K562 (cell line): ENCODE measurements around the gene TMEM132D. TPM values are rescaled to one million over a fixed set of nuclear protein-coding genes. Genes with fewer than 3 reads are reported as not detected.

Experiments
- ATAC-seq: fragments of 200-7000 bp; cut with Tn5 transposase; 3 replicates; pipeline ENCODE4 v1.9.1; 2020; ENCODE audit warnings: moderate library complexity
- BruUV-seq: library from RNA; stranded (reverse); fragments of 400-500 nt; replicated peaks from 2 replicates; lab custom pipeline; 2021; lab: Mats Ljungman, UMichigan
- CTCF ChIA-PET: fragments of 300-600 bp; formaldehyde crosslinking; extraction: SDS; loops from one replicate; lab custom pipeline; 2021; ENCODE audit warnings: low intra/inter-chr PET ratio; lab: Yijun Ruan, JAX
- POLR2A ChIA-PET: fragments of 300-600, 350-650 bp; sonication (Branson Sonifier 250); formaldehyde crosslinking; extraction: SDS; loops from one replicate; lab custom pipeline; 2021; ENCODE audit warnings: antibody characterized with exemption, inconsistent platforms; lab: Yijun Ruan, JAX
- DNase-seq, 4 experiments: peaks; one replicate each; pipeline versions ENCODE4 v3.0.0 to v3.0.0-alpha.2; 2011 to 2018; ENCODE audit warnings: low spot score in 3 of 4, mixed read lengths in 3 of 4; ENCODE audit errors: extremely low read depth in 1 of 4
- FAIRE-seq: peaks from 2 replicates; lab custom pipeline; 2011; peaks lifted over from hg19 to GRCh38; lab: Jason Lieb, UNC
- H2AFZ ChIP-seq: 2 replicates; pipeline ENCODE4 v1.6.0; 2011; ENCODE audit warnings: low read depth, low read length, control low read depth, inconsistent platforms
- H3K27ac ChIP-seq: fragments of 200-600 bp; 3 replicates; pipeline ENCODE4 v1.8.0; 2011; ENCODE audit warnings: low read depth, mild to moderate bottlenecking, control low read depth, inconsistent platforms, low read length, moderate library complexity, mixed read lengths; ENCODE audit errors: extremely low read depth
- H3K27me3 ChIP-seq, 2 experiments: fragments of 300-600 bp in 1 of 2; 2 replicates in 1 of 2; 3 replicates in 1 of 2; pipeline versions ENCODE4 v1.6.0 to v1.8.0; 2011; ENCODE audit warnings: inconsistent platforms in 2 of 2, low read length in 2 of 2, mild to moderate bottlenecking in 1 of 2, mixed read lengths in 1 of 2, moderate library complexity in 1 of 2; ENCODE audit not compliant: control insufficient read depth in 2 of 2, insufficient read depth in 2 of 2
- H3K36me3 ChIP-seq: fragments of 300-600 bp; 3 replicates; pipeline ENCODE4 v1.8.0; 2011; ENCODE audit warnings: mild to moderate bottlenecking, low read length, inconsistent platforms; ENCODE audit not compliant: control insufficient read depth, insufficient read depth
- H3K4me1 ChIP-seq, 2 experiments: fragments of 200-600 bp in 1 of 2; replicated peaks in 1 of 2; 2 replicates in 1 of 2; 3 replicates in 1 of 2; pipeline versions ENCODE4 v1.5.1 to v1.8.0; 2011; ENCODE audit warnings: inconsistent platforms in 2 of 2, low read length in 2 of 2, mild to moderate bottlenecking in 1 of 2, mixed read lengths in 1 of 2, moderate library complexity in 1 of 2; ENCODE audit not compliant: control insufficient read depth in 2 of 2, insufficient read depth in 2 of 2
- H3K4me2 ChIP-seq: 2 replicates; pipeline ENCODE4 v1.6.1; 2011; ENCODE audit warnings: low read length, control low read depth, inconsistent platforms, mixed read lengths; ENCODE audit not compliant: insufficient read depth
- H3K4me3 ChIP-seq: fragments of 200-600 bp; sonication (generic), shearing (Covaris generic); 2 replicates; pipeline ENCODE4 v1.5.1; 2016; ENCODE audit warnings: control low read depth, inconsistent platforms
- H3K79me2 ChIP-seq: fragments of 200-600 bp; 3 replicates; pipeline ENCODE4 v1.8.0; 2011; ENCODE audit warnings: low read length, inconsistent platforms; ENCODE audit not compliant: control insufficient read depth, insufficient read depth
- H3K9ac ChIP-seq, 2 experiments: 2 replicates each; pipeline versions ENCODE4 v1.6.0 to v1.6.1; 2011; ENCODE audit warnings: low read depth in 2 of 2, low read length in 2 of 2, control low read depth in 1 of 2, inconsistent platforms in 1 of 2, mild to moderate bottlenecking in 1 of 2, mixed read lengths in 1 of 2; ENCODE audit not compliant: insufficient read depth in 1 of 2
- H3K9me1 ChIP-seq: one replicate; pipeline ENCODE4 v1.6.0; 2011; ENCODE audit warnings: inconsistent platforms, mild to moderate bottlenecking, low read length, moderate library complexity; ENCODE audit not compliant: control insufficient read depth, insufficient read depth
- H3K9me3 ChIP-seq: replicated peaks from 2 replicates; pipeline ENCODE4 v1.5.1; 2011; ENCODE audit warnings: low read depth, low read length, inconsistent platforms; ENCODE audit not compliant: control insufficient read depth, insufficient read depth
- H4K20me1 ChIP-seq: replicated peaks from 2 replicates; pipeline ENCODE4 v1.6.1; 2011; ENCODE audit warnings: low read length, inconsistent platforms, mixed read lengths; ENCODE audit not compliant: control insufficient read depth, insufficient read depth
- FOSL1 ChIP-seq: fragments of 200-800 bp; sonication (Bioruptor generic); conservative IDR thresholded peaks from 2 replicates; pipeline ENCODE4 v1.6.1; 2016; ENCODE audit warnings: missing genetic modification characterization, missing compliant biosample characterization
- L3MBTL2 ChIP-seq: fragments of 450-650 bp; IDR thresholded peaks from 2 replicates; pipeline ENCODE4 v1.6.1; 2016; ENCODE audit warnings: mild to moderate bottlenecking, moderate library complexity
- RBBP5 ChIP-seq: fragments of 200-600 bp; sonication (generic); IDR thresholded peaks from 2 replicates; pipeline ENCODE4 v1.6.1; 2012; ENCODE audit warnings: borderline replicate concordance, mild to moderate bottlenecking, low read length, control low read depth, inconsistent platforms; ENCODE audit not compliant: insufficient read depth, poor library complexity, severe bottlenecking
- SAP30 ChIP-seq: fragments of 200-600 bp; sonication (generic); IDR thresholded peaks from 2 replicates; pipeline ENCODE4 v1.6.1; 2012; ENCODE audit warnings: borderline replicate concordance, low read depth, mild to moderate bottlenecking, moderate library complexity, low read length, control low read depth, inconsistent platforms; ENCODE audit not compliant: insufficient read depth, poor library complexity, severe bottlenecking
- SIN3B ChIP-seq: fragments of 450-650 bp; IDR thresholded peaks from 2 replicates; pipeline ENCODE4 v1.6.1; 2017; ENCODE audit warnings: low read depth, mild to moderate bottlenecking, moderate library complexity
- SIX5 ChIP-seq, 2 experiments: IDR thresholded peaks; 2 replicates each; pipeline ENCODE4 v1.6.1; 2011; ENCODE audit warnings: low read length in 2 of 2, borderline replicate concordance in 1 of 2, low read depth in 1 of 2, mild to moderate bottlenecking in 1 of 2, moderate library complexity in 1 of 2; ENCODE audit not compliant: insufficient read depth in 1 of 2
- TRIM28 ChIP-seq: fragments of 450-650 bp; IDR thresholded peaks from 2 replicates; pipeline ENCODE4 v1.6.1; 2017
- ZBED1 ChIP-seq: IDR thresholded peaks from 2 replicates; pipeline ENCODE4 v1.6.1; 2014
- WGBS: fragments of 100-300 bp; shearing (Covaris generic); methylation state at CpG from one replicate; pipeline ENCODE4 v1.1.6; 2016; ENCODE audit warnings: low coverage, mixed read lengths; ENCODE audit not compliant: insufficient coverage; ENCODE audit errors: missing lambda C conversion rate; 5-methylcytosine and 5-hydroxymethylcytosine counted together
- in situ Hi-C: fragments of 300-500 bp; cut with MboI; formaldehyde crosslinking; loops from 4 replicates; pipeline ENCODE4 v1.15.0; 2018; ENCODE audit warnings: inconsistent platforms, mixed read lengths
- intact Hi-C: fragments of 100-400 bp; cut with micrococcal nuclease; formaldehyde crosslinking; loops from 2 replicates; pipeline ENCODE4 v1.14.2; 2022
- polyA plus RNA-seq, 8 experiments: library from polyadenylated mRNA; depleted of rRNA in 4 of 8; stranded (reverse) in 5 of 8; unstranded in 3 of 8; fragments of >200 nt; fragmentation: Nextera tagmentation in 2 of 8; fragmentation: Illumina TruSeq in 1 of 8; extraction: Ambion mirVana in 2 of 8; extraction: Trizol in 1 of 8; gene quantifications; 2 replicates each; pipeline versions ENCODE4 v1.2.1 to v1.2.3, GENCODE V29; 2011 to 2014; ENCODE audit warnings: inconsistent platforms in 1 of 8, missing spikeins in 1 of 8
- total RNA-seq, 7 experiments: library from RNA; depleted of rRNA in 6 of 7; stranded (reverse); fragments of >200 nt in 6 of 7; fragmentation: Illumina TruSeq in 2 of 7; extraction: Trizol in 2 of 7; gene quantifications; 2 replicates each; pipeline versions ENCODE4 v1.2.1 to v1.2.3, GENCODE V29; 2011 to 2021; ENCODE audit warnings: low replicate concordance in 1 of 7
- TF ChIP-seq, protein P1 (sequence below), 2 experiments: fragments of 150-350 bp in 1 of 2; IDR thresholded peaks; 2 replicates each; pipeline ENCODE4 v1.6.1; 2012 to 2016; ENCODE audit warnings: low read depth in 2 of 2, low read length in 2 of 2, mild to moderate bottlenecking in 1 of 2, moderate library complexity in 1 of 2
- TF ChIP-seq, protein P2 (sequence below): sonication (generic); formaldehyde crosslinking; IDR thresholded peaks from 2 replicates; pipeline ENCODE4 v1.8.1; 2023; ENCODE audit warnings: mild to moderate bottlenecking, missing genetic modification reagents

TMEM132D gene
- total and polyA plus RNA-seq, 9 of the 15 experiments (the other 6 are each of a cell fraction or from before 2014, with no cell fraction given) = not detected

DNA sequence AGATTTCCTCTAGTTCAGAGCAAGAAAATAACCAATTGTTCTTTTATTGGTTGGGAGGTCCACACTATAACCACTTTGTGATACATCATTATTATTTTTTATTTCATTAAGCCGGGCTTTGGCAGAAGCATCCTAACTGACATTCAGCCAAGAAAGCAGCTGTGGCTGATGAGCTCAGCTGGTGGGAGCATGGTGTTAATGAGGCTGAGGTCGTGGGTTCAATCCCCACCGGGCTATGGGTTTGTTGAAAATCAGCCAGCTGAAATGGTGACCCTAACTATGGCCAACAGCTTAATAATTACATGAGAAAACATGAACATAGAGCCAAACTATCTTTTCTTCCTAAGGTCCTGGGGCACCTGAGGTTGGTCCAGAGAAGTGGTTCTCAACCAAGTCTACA is 672.3 kb downstream of the TMEM132D start:
- intact Hi-C loops (no loop called here), in situ Hi-C loops (no loop called here)
- Histone ChIP-seq H3K27me3 (peaks cover 0 to 1% of the 10 kb centered on the region in 2 experiments; a peak in 2 of 5 replicates), H3K9ac (no peak overlapping the region), H3K27ac (no peak overlapping the region), H3K9me1 (no peaks in the 10 kb centered on the region), H3K79me2 (no peaks in the 10 kb centered on the region), H4K20me1 (no peaks in the 10 kb centered on the region), H3K36me3 (no peaks in the 10 kb centered on the region), H2AFZ (no peak overlapping the region), H3K4me2 (no peak overlapping the region), H3K4me3 (no peak overlapping the region), H3K4me1 (no peaks in the 10 kb centered on the region), H3K9me3 (no peaks in the 10 kb centered on the region)
- DNase-seq = no peak
- no peak for TF ChIP-seq FOSL1 (tag)
- no peak for TF ChIP-seq SIN3B
- TF ChIP-seq, protein P1, sequence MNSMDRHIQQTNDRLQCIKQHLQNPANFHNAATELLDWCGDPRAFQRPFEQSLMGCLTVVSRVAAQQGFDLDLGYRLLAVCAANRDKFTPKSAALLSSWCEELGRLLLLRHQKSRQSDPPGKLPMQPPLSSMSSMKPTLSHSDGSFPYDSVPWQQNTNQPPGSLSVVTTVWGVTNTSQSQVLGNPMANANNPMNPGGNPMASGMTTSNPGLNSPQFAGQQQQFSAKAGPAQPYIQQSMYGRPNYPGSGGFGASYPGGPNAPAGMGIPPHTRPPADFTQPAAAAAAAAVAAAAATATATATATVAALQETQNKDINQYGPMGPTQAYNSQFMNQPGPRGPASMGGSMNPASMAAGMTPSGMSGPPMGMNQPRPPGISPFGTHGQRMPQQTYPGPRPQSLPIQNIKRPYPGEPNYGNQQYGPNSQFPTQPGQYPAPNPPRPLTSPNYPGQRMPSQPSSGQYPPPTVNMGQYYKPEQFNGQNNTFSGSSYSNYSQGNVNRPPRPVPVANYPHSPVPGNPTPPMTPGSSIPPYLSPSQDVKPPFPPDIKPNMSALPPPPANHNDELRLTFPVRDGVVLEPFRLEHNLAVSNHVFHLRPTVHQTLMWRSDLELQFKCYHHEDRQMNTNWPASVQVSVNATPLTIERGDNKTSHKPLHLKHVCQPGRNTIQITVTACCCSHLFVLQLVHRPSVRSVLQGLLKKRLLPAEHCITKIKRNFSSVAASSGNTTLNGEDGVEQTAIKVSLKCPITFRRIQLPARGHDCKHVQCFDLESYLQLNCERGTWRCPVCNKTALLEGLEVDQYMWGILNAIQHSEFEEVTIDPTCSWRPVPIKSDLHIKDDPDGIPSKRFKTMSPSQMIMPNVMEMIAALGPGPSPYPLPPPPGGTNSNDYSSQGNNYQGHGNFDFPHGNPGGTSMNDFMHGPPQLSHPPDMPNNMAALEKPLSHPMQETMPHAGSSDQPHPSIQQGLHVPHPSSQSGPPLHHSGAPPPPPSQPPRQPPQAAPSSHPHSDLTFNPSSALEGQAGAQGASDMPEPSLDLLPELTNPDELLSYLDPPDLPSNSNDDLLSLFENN (IDR thresholded peaks at IDR 0.05; ENCODE audit: low read depth in 2 of 2, low read length in 2 of 2) = no peak
- TF ChIP-seq SIX5 (IDR thresholded peaks at IDR 0.05; ENCODE audit: borderline replicate concordance in 1 of 2, insufficient read depth in 1 of 2, low read depth in 1 of 2, low read length in 2 of 2) = no peak
- no peak for TF ChIP-seq RBBP5
- TF ChIP-seq SAP30 = no peak
- no peak for TF ChIP-seq ZBED1
- TF ChIP-seq TRIM28 = no peak
- no peak for TF ChIP-seq L3MBTL2
- TF ChIP-seq, protein P2, sequence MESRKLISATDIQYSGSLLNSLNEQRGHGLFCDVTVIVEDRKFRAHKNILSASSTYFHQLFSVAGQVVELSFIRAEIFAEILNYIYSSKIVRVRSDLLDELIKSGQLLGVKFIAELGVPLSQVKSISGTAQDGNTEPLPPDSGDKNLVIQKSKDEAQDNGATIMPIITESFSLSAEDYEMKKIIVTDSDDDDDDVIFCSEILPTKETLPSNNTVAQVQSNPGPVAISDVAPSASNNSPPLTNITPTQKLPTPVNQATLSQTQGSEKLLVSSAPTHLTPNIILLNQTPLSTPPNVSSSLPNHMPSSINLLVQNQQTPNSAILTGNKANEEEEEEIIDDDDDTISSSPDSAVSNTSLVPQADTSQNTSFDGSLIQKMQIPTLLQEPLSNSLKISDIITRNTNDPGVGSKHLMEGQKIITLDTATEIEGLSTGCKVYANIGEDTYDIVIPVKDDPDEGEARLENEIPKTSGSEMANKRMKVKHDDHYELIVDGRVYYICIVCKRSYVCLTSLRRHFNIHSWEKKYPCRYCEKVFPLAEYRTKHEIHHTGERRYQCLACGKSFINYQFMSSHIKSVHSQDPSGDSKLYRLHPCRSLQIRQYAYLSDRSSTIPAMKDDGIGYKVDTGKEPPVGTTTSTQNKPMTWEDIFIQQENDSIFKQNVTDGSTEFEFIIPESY = no peak
- POLR2A ChIA-PET = no interaction called here
- FAIRE-seq = no peak
- WGBS = 0% methylated on average over 3 of the region's 3 CpGs
- CTCF ChIA-PET = no interaction called here
- ATAC-seq = no peak
- no TSS peak for BruUV-seq
